ENCODE data around the gene ANKRD28.

- TF ChIP-seq EP300 (IDR thresholded peaks at IDR 0.05) (no peak), CTCF (IDR thresholded peaks at IDR 0.05) (no peak), POLR2A (IDR thresholded peaks at IDR 0.05) (no peak), POLR2AphosphoS5 (IDR thresholded peaks at IDR 0.05) (no peak)
These were observed 111.9 kb downstream of the ANKRD28 start for GRCh38 chr3:15685927-15686326.

Data from sigmoid colon (tissue), 4 donors.